ENCODE results near the gene CYBC1. TPM values are rescaled to one million over a fixed set of nuclear protein-coding genes. Genes with fewer than 3 reads are reported as not detected.

CYBC1 gene
- total RNA-seq, 2 donors from 2014 or later, result 58.4 to 79.0 TPM

GRCh38 chr17:82424001-82424862 lies 26.3 kb downstream of the CYBC1 start:
- intact Hi-C loops (cut with DNase I), result no loop called here
- H3K9me3 ChIP-seq, result no peaks in the 10 kb centered on the region
- H3K4me3 ChIP-seq, result no peak overlapping the region
- no peaks in the 10 kb centered on the region for H3K36me3 ChIP-seq
- no peaks in the 10 kb centered on the region for H3K27me3 ChIP-seq
- no peaks in the 10 kb centered on the region for H3K4me1 ChIP-seq
- DNase-seq, result peak; percentile 44
- no peak overlapping the region for H3K27ac ChIP-seq
- no peak overlapping the region for H3K9ac ChIP-seq (ENCODE audit: low read depth in 2 of 2, low read length in 2 of 2)
- TF ChIP-seq, protein P1, sequence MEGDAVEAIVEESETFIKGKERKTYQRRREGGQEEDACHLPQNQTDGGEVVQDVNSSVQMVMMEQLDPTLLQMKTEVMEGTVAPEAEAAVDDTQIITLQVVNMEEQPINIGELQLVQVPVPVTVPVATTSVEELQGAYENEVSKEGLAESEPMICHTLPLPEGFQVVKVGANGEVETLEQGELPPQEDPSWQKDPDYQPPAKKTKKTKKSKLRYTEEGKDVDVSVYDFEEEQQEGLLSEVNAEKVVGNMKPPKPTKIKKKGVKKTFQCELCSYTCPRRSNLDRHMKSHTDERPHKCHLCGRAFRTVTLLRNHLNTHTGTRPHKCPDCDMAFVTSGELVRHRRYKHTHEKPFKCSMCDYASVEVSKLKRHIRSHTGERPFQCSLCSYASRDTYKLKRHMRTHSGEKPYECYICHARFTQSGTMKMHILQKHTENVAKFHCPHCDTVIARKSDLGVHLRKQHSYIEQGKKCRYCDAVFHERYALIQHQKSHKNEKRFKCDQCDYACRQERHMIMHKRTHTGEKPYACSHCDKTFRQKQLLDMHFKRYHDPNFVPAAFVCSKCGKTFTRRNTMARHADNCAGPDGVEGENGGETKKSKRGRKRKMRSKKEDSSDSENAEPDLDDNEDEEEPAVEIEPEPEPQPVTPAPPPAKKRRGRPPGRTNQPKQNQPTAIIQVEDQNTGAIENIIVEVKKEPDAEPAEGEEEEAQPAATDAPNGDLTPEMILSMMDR (IDR thresholded peaks at IDR 0.05), result peak; percentile 67

- intact Hi-C loops (cut with DNase I), result no loop called here
- Histone ChIP-seq H3K27me3 (no peaks in the 10 kb centered on the region), H3K4me3 (peak overlapping the region; percentile 66), H3K36me3 (no peaks in the 10 kb centered on the region), H3K4me1 (no peaks in the 10 kb centered on the region), H3K9me3 (no peaks in the 10 kb centered on the region), H3K9ac (ENCODE audit: low read depth in 2 of 2, low read length in 2 of 2) (peak overlapping the region in 1 of 2 donors; percentile 89), H3K27ac (peak overlapping the region; percentile 82)
- DNase-seq, result no peak
- TF ChIP-seq, protein P1 (IDR thresholded peaks at IDR 0.05), result no peak
Observed at GRCh38 chr17:82419540-82419939, 31.0 kb downstream of the CYBC1 start.

GRCh38 chr17:82418001-82418986 lies 32.3 kb downstream of the CYBC1 start, which contains the start of the genes HEXD and OGFOD3:
Gene HEXD (plus strand): TSS chr17:82418347. CDS start chr17:82419800, 1,453 bp downstream.
Gene OGFOD3 (minus strand): TSS chr17:82418586. CDS start chr17:82418485, 101 bp downstream.
- Histone ChIP-seq H3K27ac (peak within 1 kb of the TSS; percentile 82), H3K4me3 (peak within 1 kb of the TSS; percentile 66), H3K9me3 (no peaks in the 10 kb centered on the region), H3K27me3 (no peaks in the 10 kb centered on the region), H3K9ac (ENCODE audit: low read depth in 2 of 2, low read length in 2 of 2) (peak within 1 kb of the TSS; percentile 87 to 89), H3K4me1 (no peaks in the 10 kb centered on the region), H3K36me3 (no peaks in the 10 kb centered on the region)
- TF ChIP-seq, protein P1 (IDR thresholded peaks at IDR 0.05), result no peak
- DNase-seq, result peak; percentile 83
- intact Hi-C loops (cut with DNase I), result no loop called here

GRCh38 chr17:82416771-82417170 lies 33.8 kb downstream of the CYBC1 start:
- no peak for DNase-seq
- no peak overlapping the region for H3K27ac ChIP-seq
- no peaks in the 10 kb centered on the region for H3K36me3 ChIP-seq
- H3K9ac ChIP-seq (ENCODE audit: low read depth in 2 of 2, low read length in 2 of 2), result no peak overlapping the region
- H3K4me3 ChIP-seq, result no peak overlapping the region
- no peaks in the 10 kb centered on the region for H3K9me3 ChIP-seq
- TF ChIP-seq, protein P1 (IDR thresholded peaks at IDR 0.05), result no peak
- intact Hi-C loops (cut with DNase I), result no loop called here
- no peaks in the 10 kb centered on the region for H3K27me3 ChIP-seq
- H3K4me1 ChIP-seq, result no peaks in the 10 kb centered on the region

GRCh38 chr17:82416264-82416663 lies 34.3 kb downstream of the CYBC1 start:
- no peaks in the 10 kb centered on the region for H3K27me3 ChIP-seq
- no peak overlapping the region for H3K4me3 ChIP-seq
- no peaks in the 10 kb centered on the region for H3K4me1 ChIP-seq
- H3K27ac ChIP-seq, result no peak overlapping the region
- H3K9me3 ChIP-seq, result no peaks in the 10 kb centered on the region
- H3K36me3 ChIP-seq, result no peaks in the 10 kb centered on the region
- DNase-seq, result no peak
- no peak overlapping the region for H3K9ac ChIP-seq (ENCODE audit: low read depth in 2 of 2, low read length in 2 of 2)
- intact Hi-C loops (cut with DNase I), result no loop called here
- TF ChIP-seq, protein P1 (IDR thresholded peaks at IDR 0.05), result no peak
